Fibroblast of skin of abdomen (primary cell): Measurements from ENCODE around the gene SLC1A2.

Experiments used
- DNase-seq: peaks from one replicate; pipeline ENCODE4 v3.0.0-alpha.2; 2013

The SLC1A2 gene

DNA sequence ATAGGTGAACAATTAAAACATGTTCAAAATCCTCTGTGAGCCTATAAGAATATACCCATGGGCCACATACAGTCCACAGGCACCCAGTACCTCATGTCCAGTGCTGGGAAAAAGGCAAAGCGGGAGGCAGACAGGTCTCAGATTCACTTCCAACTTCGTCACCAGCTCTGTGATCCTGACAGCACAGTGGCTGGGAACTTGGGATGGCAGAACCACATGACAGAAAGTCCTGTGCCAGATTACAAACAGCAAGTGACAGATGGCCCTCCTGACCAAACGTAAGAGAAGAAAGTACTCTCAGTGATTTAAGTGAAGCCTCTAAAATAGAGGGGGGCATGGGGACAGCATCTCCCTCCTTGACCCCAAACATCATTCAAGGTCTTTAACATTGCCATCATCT, 5.8 kb downstream of the SLC1A2 start:
- DNase-seq: no peak

DNA sequence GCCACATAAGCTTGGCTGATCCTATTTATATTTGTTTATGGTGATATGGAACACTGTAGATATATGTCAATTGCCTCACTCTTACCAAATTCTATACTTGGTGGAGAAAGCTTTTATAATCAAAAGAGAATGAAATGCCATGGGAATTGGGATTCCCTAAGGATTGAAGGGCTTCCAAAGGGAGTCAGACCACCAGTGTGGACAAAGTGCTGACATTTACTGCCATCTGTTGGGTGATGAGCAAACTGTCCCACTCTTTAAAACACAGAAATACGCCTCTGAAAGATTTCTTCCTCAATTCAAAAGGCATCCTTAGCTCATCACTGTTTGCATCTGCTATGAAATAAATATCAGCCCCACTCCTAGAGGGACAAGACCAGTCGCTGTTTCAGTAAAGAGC, 7.1 kb downstream of the SLC1A2 start:
- DNase-seq: peak; percentile 48

DNA sequence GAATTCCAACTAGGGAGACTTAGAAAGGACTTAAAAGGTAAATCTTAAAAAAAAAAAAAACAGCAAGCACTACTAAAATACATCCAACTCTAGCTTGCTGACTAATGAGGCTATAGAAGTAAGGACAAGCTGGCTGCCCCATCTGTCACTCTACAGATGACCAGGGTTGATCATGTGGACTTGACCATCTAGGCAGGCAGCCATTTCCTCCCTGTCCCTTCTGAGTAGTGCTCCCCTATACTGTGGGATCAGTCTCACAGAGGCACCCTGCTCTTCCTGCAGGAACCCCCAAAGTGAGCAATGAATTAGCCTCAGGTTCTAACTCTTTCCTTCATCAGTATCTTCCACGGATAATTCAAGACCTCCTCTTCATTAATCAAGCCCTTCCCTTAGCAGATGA, 12.3 kb downstream of the SLC1A2 start:
- no peak for DNase-seq

DNA sequence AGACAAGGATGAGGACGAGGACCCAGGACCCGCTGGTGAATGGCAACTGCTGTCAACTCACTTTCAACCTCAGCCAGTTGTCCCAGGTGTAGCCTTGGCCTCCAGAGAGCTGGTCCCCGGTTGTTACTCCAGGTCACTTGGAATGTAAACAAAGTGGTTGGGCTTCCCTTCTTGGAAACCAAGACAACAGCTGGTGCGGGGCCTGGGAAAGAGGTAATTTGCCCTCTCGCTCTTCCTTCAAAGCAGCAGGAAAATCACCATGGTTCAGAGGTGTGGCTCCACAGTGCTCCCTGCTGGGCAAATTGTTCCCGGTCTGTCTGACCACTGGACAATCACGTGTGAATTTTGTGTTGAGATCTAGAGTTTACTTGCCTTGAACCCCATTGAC, 15.0 kb downstream of the SLC1A2 start:
- no peak for DNase-seq

DNA sequence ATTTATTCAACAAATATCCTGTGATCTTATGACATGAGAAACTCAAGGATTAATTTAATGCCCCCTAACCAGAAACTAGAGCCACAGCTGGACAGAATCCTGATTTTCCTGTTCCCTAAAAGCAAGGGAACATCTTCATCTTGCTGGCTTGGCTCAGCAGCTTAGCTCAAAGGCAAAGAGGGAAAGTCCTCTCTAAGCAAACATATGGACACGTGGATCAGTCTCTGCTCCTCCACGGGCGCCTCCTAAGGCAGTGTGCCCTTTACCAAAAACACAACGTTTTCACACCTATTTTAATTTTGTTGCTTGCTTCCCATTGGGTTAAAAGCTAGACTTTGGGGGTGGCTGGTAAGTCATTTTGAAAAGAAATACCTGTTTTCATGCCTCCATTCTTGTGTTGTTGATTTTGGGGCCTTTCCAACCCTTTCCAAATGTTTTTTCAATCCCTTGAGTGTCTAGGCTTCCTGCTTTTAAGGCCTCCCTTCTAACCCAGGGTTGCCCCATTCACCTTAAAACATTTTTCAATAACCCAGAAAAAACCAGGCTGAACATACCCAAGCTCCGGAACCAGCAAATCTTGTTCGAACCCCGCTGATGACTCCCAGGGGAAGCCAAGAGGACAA, 15.5 kb downstream of the SLC1A2 start:
- DNase-seq: no peak

DNA sequence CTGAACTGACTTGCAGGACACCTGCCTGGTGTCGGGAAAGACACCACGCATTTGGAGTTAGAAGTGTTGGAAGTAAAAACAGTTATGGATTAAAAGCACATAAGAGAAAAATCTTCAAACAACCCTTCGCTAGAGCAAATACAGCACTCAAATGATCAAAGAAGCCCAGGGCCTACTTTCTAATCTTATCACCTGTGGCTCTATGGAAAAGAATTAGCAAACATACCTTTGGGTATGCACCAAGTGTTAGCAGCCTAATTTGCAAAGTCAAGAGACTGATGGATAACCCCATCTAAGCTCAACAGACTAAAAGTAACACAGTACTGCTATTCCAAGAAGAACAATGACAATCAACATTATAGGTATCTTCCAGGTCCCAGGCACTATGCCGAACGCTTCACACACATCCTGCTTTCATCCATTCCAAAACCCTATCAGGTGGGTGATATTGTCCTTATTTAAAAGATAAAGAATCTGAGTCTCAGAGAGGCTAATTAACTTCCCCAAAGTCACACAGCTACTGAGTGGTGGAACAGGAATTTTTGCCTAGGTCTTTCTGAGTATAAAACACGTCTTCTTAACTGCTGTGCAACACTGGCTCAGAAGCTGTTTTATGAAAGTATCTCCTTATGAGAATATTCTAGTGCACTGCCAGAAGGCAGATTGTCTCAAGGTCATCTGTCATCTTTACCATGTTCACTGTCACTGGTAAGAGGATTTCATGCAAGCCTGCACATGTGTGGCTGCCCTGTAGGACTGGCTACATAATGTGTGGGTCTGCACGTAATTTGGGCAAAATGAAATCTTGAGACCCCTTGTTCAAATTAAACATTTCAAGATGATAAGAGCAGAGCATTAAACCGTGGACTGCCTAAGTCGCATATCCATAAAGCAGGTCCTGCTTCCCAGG, 16.4 kb downstream of the SLC1A2 start:
- no peak for DNase-seq

DNA sequence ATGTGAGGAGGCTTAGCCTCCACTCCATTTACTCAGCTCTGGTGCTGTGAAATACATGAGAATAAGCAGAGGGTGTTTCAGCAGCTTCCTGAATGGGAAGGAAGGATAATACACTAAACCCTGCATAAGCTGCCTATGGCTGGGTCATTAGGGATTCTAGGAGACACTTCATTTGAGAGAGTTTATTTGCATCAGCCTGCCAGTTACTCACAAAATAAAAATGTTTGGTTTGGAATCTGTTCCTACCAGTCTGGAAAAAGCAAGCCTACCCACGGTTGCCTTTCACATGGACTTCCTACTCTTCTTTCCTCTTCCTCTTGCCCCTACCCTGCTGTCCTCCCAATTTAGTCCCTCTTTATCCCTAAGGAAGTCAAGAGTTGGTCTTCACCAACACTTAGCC, 20.5 kb downstream of the SLC1A2 start:
- DNase-seq: peak; percentile 33

DNA sequence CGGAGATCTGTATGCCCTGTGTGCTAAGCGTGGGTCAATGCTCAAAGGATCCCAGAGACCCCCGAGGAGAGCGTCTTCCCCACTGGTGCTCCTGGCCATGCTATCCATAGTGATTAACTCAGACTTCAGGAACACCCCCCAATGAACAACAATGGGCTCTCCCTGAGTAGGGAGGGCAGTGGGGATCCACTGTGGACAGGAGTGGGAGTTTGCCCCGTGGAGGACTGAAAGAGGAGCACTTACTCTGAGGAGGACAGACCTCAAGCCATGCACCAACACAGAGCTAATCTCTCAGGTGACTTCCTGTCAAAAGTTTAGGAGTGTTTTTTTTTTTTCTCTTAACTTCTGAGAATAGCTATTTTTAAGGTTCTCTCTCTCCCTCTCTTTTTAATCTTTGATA, 24.4 kb downstream of the SLC1A2 start:
- DNase-seq: no peak

DNA sequence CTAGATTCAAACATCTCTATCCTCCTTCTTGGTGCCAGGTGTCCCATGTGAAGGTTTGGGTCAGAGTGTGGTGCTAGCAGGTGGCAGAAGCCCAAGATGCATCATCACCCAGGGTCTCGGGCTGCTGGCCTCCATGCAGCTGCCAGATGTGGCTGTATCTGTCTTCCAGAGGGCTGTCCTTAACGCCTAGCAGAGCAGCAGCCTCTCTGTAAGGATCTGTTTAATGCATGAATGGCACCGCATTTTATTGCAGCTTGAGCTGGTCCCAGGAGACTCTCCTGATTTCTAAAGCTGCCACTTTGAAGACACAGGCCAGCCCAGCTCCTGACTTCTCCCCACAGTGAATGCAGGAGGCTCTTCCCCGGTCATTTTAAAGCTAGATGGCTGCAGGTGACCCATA, 26.3 kb downstream of the SLC1A2 start:
- peak; percentile 25 for DNase-seq

DNA sequence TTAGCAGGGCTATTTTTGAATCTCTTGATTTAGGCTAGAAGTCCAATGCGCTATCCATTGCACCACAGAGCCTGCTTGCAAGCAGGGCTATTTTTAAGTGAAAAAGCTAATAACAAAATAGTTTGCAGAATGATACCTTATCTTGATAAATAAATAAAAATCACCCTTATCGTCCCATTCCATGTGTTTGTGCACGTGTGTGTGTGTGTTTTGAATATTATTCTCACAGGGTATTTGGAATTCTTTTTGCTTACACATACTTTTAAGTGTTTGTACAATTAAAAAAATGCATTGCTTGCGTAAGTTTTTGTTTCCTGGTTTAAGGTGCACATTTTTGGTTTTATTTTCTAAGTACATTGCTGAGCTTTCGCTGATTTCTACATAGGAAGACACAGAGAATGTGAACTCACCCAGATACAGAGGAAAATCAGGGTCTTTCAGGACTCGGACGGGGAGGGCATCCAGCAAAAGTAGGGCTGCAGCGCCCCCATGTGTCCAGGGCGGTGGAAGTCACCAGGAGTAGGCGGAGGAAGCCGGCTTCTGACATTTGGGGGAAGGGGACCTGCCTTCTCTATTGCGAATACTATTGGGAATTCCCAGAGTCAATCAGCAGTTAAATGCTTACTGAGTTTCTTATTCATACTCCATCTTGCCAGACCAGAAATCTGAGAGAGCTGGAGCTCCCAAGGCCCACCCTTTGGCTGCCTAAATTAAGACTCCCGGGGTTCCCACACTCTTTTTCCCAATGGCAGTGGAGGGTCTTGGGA, 27.3 kb downstream of the SLC1A2 start:
- DNase-seq: peak; percentile 80

DNA sequence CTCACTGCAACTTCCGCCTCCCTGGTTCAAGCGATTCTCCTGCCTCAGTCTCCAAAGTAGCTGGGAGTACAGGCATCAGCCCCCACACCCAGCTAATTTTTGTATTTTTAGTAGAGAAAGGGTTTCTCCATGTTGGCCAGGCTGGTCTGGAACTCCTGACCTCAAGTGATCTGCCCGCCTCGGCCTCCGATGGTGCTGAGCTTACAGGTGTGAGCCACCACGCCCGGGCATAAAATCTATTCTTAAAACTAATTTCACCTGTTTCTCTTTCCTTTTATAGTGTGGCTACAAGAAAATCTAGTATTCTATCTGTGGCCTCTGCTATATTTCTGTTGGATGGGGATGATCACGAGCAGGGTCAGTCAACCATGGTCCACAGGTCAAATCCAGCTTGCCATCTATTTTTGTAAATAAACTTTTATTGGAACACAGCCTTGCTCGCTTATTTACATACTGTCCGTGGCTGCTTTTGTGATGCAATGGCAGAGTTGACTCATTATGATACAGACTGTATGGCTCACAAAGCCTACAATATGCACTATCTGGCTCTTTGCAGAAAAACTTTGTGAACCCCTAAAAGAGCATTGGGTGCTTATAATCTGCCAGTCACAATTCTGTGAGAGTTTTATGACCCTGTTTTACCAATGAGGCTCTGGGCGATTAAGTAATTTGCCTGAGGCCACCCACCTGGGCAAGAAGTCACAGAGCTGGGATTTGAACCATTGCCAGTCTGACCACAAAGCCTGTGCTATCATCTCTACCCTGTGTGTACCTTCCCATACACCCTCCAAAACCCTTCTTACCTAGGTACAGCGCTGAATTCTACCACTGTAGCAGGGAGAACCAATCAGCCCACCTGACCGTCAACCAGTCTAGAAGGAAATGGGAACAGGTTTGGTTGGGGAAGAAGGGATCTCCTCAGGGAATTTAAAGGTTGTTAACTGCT, 28.3 kb downstream of the SLC1A2 start:
- peak; percentile 65 for DNase-seq

DNA sequence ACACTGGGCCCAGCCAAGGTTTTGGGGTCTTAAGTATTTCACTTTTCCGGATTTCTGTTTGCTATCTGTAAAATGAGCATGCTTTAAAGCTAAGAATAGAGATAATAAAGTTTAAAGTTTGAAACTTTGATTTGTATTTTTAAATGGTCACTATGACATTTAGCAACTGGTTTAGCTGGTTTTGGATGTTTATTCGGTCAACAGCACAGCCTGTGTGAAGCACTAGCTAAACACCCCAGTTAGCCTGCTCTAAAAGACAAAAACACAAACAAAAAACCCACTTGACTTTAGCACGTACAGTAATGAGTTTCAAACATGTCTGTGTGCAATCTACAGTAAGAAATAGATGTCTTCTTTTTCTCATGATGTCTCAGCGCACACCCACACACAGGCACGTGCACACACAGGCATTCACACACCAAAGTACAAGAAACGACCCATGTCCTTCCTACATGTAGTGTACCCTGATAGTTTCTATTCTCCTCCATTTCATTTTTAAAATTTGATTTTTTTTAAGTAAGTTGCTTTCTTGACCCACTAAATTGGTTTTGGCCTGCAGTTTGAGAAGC, 29.4 kb downstream of the SLC1A2 start:
- DNase-seq: no peak

DNA sequence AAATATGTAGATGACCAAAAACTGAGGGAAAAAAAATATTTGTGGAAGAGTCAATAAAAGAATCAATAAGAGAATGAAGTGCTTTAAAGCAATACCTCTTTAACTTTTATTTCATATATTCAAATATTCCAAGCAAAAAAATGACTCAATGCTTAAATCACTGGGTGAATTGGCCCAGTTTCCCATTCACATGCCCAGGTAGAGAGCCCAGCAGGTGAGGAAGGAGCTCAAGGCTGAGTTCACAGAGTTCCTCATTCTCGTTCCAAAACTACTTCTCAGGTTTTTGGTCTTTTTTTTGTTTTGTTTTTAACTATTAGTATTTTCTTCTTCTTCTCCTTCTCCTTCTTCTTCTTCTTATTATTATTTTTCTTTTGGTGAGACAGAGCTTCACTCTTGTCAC, 30.2 kb downstream of the SLC1A2 start:
- DNase-seq: no peak

DNA sequence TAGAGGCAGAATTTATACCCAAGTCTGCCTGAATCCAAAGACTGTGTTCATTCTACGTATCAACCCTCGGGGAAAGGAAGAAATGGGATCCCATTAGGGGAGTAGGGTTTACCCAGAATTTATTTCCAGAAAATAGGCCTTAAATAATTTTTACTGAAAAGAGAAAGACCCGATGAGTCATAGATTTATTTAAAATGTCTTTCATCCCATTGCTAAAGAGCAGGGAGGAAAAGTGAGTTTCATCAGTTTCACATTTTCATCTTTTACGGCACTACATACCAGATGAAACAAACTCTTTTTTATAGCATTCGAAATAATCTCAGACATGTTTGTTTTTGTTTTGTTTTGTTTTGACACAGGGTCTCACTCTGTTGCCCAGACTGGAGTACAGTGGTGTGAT, 31.3 kb downstream of the SLC1A2 start:
- DNase-seq: no peak

DNA sequence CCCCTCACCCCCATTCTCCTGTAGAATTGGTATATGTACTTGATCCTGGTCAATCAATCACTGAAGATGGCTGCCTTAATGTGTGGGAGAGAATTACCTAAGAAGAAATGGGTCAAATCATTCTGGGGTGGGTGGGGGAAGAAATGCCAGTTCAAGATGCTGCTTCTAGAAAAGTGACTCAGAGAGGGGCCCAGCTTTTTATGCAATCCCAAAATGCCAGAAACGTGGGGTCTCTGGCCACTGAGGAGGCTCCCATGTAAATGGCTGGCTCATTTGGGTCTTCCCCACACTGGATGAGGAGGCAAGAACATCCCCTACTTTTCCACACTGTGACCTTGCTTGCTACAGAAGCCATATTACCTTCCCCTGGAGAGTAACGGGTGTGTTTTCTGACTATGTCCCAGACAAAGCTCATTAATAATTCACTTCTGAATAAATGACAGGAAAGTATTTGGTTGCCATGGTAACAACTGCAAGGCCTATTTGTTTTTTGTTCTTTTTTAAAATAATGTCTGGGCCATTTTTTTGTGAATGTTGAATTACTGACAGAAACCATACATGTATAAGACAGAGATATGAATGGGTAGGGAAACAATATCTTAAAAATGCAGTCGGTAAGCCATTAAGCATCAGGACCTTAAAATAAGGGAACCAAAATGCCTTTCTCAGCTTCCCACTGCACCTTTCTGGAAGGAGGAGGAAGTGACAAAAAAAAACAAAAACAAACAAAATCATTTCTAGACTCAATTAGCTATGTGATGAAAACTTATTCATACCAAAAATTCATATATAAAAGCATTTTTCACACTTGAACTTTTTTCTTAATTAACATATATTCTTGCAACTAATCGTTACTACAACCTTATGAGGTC, 32.0 kb downstream of the SLC1A2 start:
- DNase-seq: no peak

DNA sequence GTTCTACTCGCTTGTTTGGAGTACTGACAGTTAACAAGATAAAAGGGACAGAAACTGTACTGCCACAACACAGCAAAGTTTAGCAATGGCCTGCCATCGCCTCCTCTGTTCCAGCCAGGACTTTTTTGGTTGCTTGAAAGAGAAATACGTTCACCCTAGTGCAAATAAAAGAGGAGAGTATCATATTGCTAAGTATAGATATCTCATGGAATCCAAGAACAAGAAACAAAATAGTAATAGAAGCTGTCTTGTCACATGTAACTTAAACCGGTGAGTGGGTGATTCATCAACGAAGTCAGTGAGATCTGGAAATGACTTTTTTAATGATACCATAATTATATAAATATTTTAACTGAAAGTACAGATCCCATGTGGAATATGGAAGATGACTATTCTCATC, 35.4 kb downstream of the SLC1A2 start:
- no peak for DNase-seq

DNA sequence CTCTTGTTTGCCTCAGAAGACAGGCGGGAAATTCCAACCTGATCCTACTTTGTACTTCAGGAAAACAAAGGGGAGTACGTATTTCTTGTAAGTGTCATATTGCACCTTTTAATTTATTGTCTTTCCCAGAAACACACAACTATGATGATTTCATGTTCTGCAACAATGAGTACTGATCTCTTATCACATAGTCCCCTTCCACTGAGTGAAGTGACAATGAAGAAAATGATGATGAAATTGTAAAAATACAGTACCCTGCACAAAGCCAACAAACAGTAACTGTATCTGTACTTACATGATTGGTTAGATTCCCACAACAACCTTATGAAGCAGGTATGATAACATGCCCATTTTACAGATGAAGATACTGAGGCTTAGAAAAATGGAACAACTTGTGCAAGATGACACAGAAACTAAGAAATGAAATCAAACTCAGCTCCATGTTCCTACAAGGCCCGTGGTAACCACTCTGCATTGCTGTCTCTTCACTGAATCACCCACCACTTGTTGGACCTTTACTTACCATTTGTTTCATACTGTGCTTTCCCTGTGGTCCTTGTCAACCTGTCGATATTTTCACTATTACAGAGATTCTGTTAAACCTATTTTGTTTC, 37.5 kb downstream of the SLC1A2 start:
- no peak for DNase-seq

DNA sequence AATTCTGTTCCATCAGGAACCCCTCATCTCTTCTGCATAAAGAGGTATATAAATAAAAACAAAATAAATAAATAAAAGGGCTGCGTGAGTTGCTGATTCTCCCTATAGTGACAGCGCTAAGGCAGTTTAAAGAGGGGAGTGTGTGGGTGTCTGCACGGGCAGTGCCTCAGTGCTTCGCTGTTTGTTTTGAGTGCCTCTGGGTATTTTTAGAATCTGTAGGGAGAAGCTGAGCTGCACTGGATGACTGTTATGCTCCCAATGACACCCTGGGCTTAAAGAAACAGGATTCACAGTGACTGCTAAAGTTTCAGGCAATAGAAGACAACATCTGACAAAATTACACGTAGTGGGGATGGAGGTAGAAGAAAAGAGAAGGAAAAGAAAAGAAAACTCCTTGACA, 38.8 kb downstream of the SLC1A2 start:
- DNase-seq: no peak

DNA sequence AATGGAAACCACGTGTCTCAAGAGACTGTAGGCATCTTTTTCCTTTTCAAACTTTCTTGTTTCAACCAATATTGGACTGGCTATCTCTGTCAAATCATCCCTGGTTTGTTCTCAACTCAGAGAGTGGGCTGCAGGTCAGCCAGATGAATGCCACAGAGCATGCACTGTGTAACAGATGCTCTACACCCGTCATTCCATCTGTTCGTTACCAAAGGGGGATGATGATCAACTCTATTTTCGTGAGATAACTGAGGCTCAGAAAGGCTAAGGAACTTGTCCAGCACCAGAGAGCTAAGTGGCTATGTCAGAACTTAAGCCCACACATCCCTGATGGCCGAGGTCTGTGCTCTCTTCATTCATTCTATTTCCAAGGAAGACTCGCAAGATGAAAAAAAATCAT, 42.1 kb downstream of the SLC1A2 start:
- no peak for DNase-seq

DNA sequence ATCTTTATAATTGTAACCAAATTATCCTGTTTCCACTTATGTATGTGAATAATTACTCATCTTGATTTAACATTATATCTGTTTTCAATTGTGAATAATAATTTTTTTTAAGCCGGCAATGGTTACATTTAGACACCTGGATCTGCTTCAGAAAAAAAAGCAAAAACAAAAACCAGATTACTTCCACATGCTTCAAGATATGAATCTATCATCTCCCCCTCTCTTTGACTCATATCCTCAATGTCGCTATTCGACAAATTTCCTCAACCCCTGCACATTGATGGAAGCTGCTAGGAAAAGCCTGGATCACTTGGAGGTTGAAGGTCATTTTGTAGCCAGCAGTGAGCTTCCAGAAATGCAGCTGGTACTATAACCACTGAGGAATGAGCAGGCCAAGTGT, 42.7 kb downstream of the SLC1A2 start:
- peak; percentile 78 for DNase-seq

DNA sequence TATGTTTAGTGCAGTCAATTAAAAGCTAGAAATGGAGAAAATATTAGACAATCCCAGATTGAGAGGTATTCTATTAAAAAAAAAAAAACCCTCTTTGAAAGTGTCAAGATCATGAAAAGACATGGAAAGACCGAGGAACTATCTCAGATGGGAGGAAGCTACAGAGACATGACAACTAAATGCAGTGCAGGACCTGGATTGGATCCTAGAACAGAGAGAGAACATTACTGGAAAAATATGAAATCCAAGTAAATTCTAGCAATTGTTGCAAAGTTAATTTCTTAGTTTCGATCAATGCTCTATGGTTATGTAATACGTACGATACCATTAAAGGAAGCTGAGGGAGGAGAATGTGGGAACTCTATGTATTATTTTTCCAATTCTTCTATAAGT, 43.2 kb downstream of the SLC1A2 start:
- no peak for DNase-seq
